ENCODE data around the gene SLC32A1. TPM values are rescaled to one million over a fixed set of nuclear protein-coding genes. Genes with fewer than 3 reads are reported as not detected.
A peak's percentile ranks its signal among the peaks of the same experiment; 100 is the strongest.

SLC32A1 gene
- total RNA-seq, 4 donors from 2014 or later: not detected

- H3K4me1 ChIP-seq: peaks cover 18 to 79% (median 26%) of the 10 kb centered on the region in 3 donors
- no peak for DNase-seq
- WGBS, 2 donors: 4 to 9% methylated on average over 30 to 33 of the region's 41 CpGs
Observed at GRCh38 chr20:38728911-38729642, 4.8 kb downstream of the SLC32A1 start.

GRCh38 chr20:38729767-38730166, 5.5 kb downstream of the SLC32A1 start:
- no peak for DNase-seq
- H3K4me1 ChIP-seq: peaks cover 12 to 72% (median 23%) of the 10 kb centered on the region in 3 donors
- TF ChIP-seq, protein P1, sequence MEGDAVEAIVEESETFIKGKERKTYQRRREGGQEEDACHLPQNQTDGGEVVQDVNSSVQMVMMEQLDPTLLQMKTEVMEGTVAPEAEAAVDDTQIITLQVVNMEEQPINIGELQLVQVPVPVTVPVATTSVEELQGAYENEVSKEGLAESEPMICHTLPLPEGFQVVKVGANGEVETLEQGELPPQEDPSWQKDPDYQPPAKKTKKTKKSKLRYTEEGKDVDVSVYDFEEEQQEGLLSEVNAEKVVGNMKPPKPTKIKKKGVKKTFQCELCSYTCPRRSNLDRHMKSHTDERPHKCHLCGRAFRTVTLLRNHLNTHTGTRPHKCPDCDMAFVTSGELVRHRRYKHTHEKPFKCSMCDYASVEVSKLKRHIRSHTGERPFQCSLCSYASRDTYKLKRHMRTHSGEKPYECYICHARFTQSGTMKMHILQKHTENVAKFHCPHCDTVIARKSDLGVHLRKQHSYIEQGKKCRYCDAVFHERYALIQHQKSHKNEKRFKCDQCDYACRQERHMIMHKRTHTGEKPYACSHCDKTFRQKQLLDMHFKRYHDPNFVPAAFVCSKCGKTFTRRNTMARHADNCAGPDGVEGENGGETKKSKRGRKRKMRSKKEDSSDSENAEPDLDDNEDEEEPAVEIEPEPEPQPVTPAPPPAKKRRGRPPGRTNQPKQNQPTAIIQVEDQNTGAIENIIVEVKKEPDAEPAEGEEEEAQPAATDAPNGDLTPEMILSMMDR (IDR thresholded peaks at IDR 0.05): no peak
- no peak for TF ChIP-seq POLR2A (IDR thresholded peaks at IDR 0.05)
- 5% methylated on average over 4 of the region's 7 CpGs; no CpG with 5 or more reads in 1 of the 2 donors for WGBS, 2 donors
- intact Hi-C loops (cut with DNase I): no loop called here
- H3K27ac ChIP-seq: no peak overlapping the region
- peaks cover 40 to 100% (median 69%) of the 10 kb centered on the region in 4 donors for H3K27me3 ChIP-seq
- H3K36me3 ChIP-seq: no peaks in the 10 kb centered on the region
- no peak overlapping the region for H3K4me3 ChIP-seq
- no peaks in the 10 kb centered on the region for H3K9me3 ChIP-seq

More at GRCh38 chr20:38728911-38729642, 4.8 kb downstream of the SLC32A1 start:
- no peak overlapping the region for H3K27ac ChIP-seq
- intact Hi-C loops (cut with DNase I): no loop called here
- no peaks in the 10 kb centered on the region for H3K36me3 ChIP-seq
- H3K4me3 ChIP-seq: no peak overlapping the region
- TF ChIP-seq, protein P1 (IDR thresholded peaks at IDR 0.05): no peak
- no peak for TF ChIP-seq POLR2A (IDR thresholded peaks at IDR 0.05)
- no peaks in the 10 kb centered on the region for H3K9me3 ChIP-seq
- H3K27me3 ChIP-seq: peaks cover 46 to 100% (median 73%) of the 10 kb centered on the region in 4 donors

GRCh38 chr20:38730167-38730988, 6.1 kb downstream of the SLC32A1 start:
- intact Hi-C loops (cut with DNase I): no loop called here
- no peak overlapping the region for H3K27ac ChIP-seq
- TF ChIP-seq POLR2A (IDR thresholded peaks at IDR 0.05): no peak
- TF ChIP-seq, protein P1 (IDR thresholded peaks at IDR 0.05): no peak
- H3K36me3 ChIP-seq: no peaks in the 10 kb centered on the region
- WGBS, 2 donors: 5 to 12% methylated on average over 26 to 27 of the region's 41 CpGs
- peaks cover 11 to 66% (median 18%) of the 10 kb centered on the region in 3 donors for H3K4me1 ChIP-seq
- peaks cover 40 to 100% (median 63%) of the 10 kb centered on the region in 4 donors for H3K27me3 ChIP-seq
- peak overlapping the region in 2 of 4 donors; percentile 37 to 59 for H3K4me3 ChIP-seq
- DNase-seq: no peak
- no peaks in the 10 kb centered on the region for H3K9me3 ChIP-seq

- 0 to 1% methylated on average over 14 to 31 of the region's 40 CpGs for WGBS, 2 donors
- Histone ChIP-seq H3K36me3 (no peaks in the 10 kb centered on the region), H3K4me3 (peak overlapping the region in 3 of 4 donors; percentile 11 to 59 (median 37))
Observed at GRCh38 chr20:38730989-38731737, 6.9 kb downstream of the SLC32A1 start.

More at GRCh38 chr20:38730989-38731737, 6.9 kb downstream of the SLC32A1 start:
- Histone ChIP-seq H3K27ac (no peak overlapping the region), H3K9me3 (no peaks in the 10 kb centered on the region), H3K4me1 (peaks cover 11 to 58% (median 18%) of the 10 kb centered on the region in 3 donors), H3K27me3 (peaks cover 32 to 100% (median 55%) of the 10 kb centered on the region in 4 donors)
- no peak for DNase-seq
- intact Hi-C loops (cut with DNase I): no loop called here
- TF ChIP-seq, protein P1 (IDR thresholded peaks at IDR 0.05): peak; percentile 89 to 97 (median 93)
- no peak for TF ChIP-seq POLR2A (IDR thresholded peaks at IDR 0.05)
